ENCODE results near the gene ARHGAP23.

ARHGAP23 gene

GRCh38 chr17:38441429-38442061, 13.3 kb downstream of the ARHGAP23 start:
- DNase-seq (ENCODE audit: low read depth) = no peak

- no peak for DNase-seq (ENCODE audit: low read depth)
These were observed 14.3 kb downstream of the ARHGAP23 start for GRCh38 chr17:38442548-38442947.

GRCh38 chr17:38443356-38444031, 15.2 kb downstream of the ARHGAP23 start:
- DNase-seq (ENCODE audit: low read depth) = no peak

GRCh38 chr17:38444151-38444550, 15.9 kb downstream of the ARHGAP23 start:
- DNase-seq (ENCODE audit: low read depth) = peak; percentile 20

- no peak for DNase-seq (ENCODE audit: low read depth)
These were observed 19.3 kb downstream of the ARHGAP23 start for GRCh38 chr17:38447502-38448085.

- DNase-seq (ENCODE audit: low read depth) = no peak
These were observed 20.0 kb downstream of the ARHGAP23 start for GRCh38 chr17:38448208-38448771.

- no peak for DNase-seq (ENCODE audit: low read depth)
These were observed 21.1 kb downstream of the ARHGAP23 start for GRCh38 chr17:38449364-38449763.

- no peak for DNase-seq (ENCODE audit: low read depth)
These were observed 22.3 kb downstream of the ARHGAP23 start for GRCh38 chr17:38450557-38451029.

- no peak for DNase-seq (ENCODE audit: low read depth)
These were observed 23.0 kb downstream of the ARHGAP23 start for GRCh38 chr17:38451030-38451839.

- no peak for DNase-seq (ENCODE audit: low read depth)
These were observed 23.7 kb downstream of the ARHGAP23 start for GRCh38 chr17:38451840-38452529.

- no peak for DNase-seq (ENCODE audit: low read depth)
These were observed 24.5 kb downstream of the ARHGAP23 start for GRCh38 chr17:38452719-38453118.

- no peak for DNase-seq (ENCODE audit: low read depth)
These were observed 25.7 kb downstream of the ARHGAP23 start for GRCh38 chr17:38453951-38454421.

- no peak for DNase-seq (ENCODE audit: low read depth)
These were observed 26.3 kb downstream of the ARHGAP23 start for GRCh38 chr17:38454532-38454931.

- no peak for DNase-seq (ENCODE audit: low read depth)
These were observed 27.1 kb downstream of the ARHGAP23 start for GRCh38 chr17:38455288-38455915.

- DNase-seq (ENCODE audit: low read depth) = no peak
These were observed 28.0 kb downstream of the ARHGAP23 start for GRCh38 chr17:38456031-38456815.

- DNase-seq (ENCODE audit: low read depth) = no peak
These were observed 29.5 kb downstream of the ARHGAP23 start for GRCh38 chr17:38457577-38458371.

- no peak for DNase-seq (ENCODE audit: low read depth)
These were observed 30.3 kb downstream of the ARHGAP23 start for GRCh38 chr17:38458521-38458920.

GRCh38 chr17:38459567-38459966, 31.3 kb downstream of the ARHGAP23 start:
- no peak for DNase-seq (ENCODE audit: low read depth)

- DNase-seq (ENCODE audit: low read depth) = no peak
These were observed 31.9 kb downstream of the ARHGAP23 start for GRCh38 chr17:38460082-38460715.
